HEK293 (cell line): ENCODE measurements around the gene LMCD1.

Experiments used
- CTCF ChIP-seq: fragments of 450-650 bp; formaldehyde crosslinking; IDR thresholded peaks from 2 replicates; pipeline ENCODE4 v1.5.1; 2016; ENCODE audit warnings: missing biosample characterization, missing genetic modification characterization
- KLF1 ChIP-seq: fragments of 450-650 bp; formaldehyde crosslinking; IDR thresholded peaks from 2 replicates; pipeline ENCODE4 v1.5.1; 2016; ENCODE audit warnings: missing biosample characterization, missing genetic modification characterization
- ZBTB1 ChIP-seq: fragments of 450-650 bp; formaldehyde crosslinking; IDR thresholded peaks from 2 replicates; pipeline ENCODE4 v1.5.1; 2016; ENCODE audit warnings: missing biosample characterization, missing genetic modification characterization
- ZBTB26 ChIP-seq: fragments of 450-650 bp; formaldehyde crosslinking; optimal IDR thresholded peaks from 2 replicates; pipeline ENCODE3; 2016; ENCODE audit warnings: missing biosample characterization, mild to moderate bottlenecking, missing genetic modification characterization
- ZBTB49 ChIP-seq: fragments of 450-650 bp; formaldehyde crosslinking; IDR thresholded peaks from 2 replicates; pipeline ENCODE4 v1.5.1; 2016; ENCODE audit warnings: missing biosample characterization, missing genetic modification characterization, low read depth
- ZEB2 ChIP-seq: fragments of 450-650 bp; formaldehyde crosslinking; IDR thresholded peaks from 2 replicates; pipeline ENCODE4 v1.5.1; 2016; ENCODE audit warnings: missing biosample characterization, missing genetic modification characterization
- ZNF248 ChIP-seq: fragments of 450-650 bp; formaldehyde crosslinking; IDR thresholded peaks from 2 replicates; pipeline ENCODE4 v1.5.1; 2017; ENCODE audit warnings: missing biosample characterization, missing genetic modification characterization
- ZNF549 ChIP-seq: fragments of 450-650 bp; IDR thresholded peaks from 2 replicates; pipeline ENCODE4 v1.5.1; 2018; ENCODE audit warnings: missing biosample characterization, missing genetic modification characterization, mild to moderate bottlenecking, inconsistent platforms, moderate library complexity
- ZNF639 ChIP-seq: fragments of 450-650 bp; formaldehyde crosslinking; IDR thresholded peaks from 2 replicates; pipeline ENCODE4 v1.5.1; 2016; ENCODE audit warnings: missing biosample characterization, missing genetic modification characterization

GRCh38 chr3:8555113-8555661 lies 53.6 kb downstream of the LMCD1 start:
- TF ChIP-seq KLF1 (tag by site-specific recombination) (no peak), CTCF (tag by site-specific recombination) (no peak), ZBTB26 (no peak), ZEB2 (tag by site-specific recombination) (no peak), ZNF248 (tag by site-specific recombination) (no peak), ZNF639 (tag by site-specific recombination) (no peak), ZBTB1 (tag by site-specific recombination) (no peak), ZBTB49 (tag by site-specific recombination) (no peak), ZNF549 (no peak)
